HG02678 (cell line): ENCODE measurements around the gene PAM16.
"Not testable (repeated sequence)": the region's sequence is repeated elsewhere in the genome, so short reads cannot be mapped to it uniquely, and the experiment has no call there.

Source experiments
- ATAC-seq: cut with Tn5 transposase; IDR thresholded peaks from one replicate; pipeline ENCODE4 v1.9.1; 2021; ENCODE audit warnings: mild to moderate bottlenecking, moderate library complexity; ENCODE audit not compliant: unreplicated experiment

The PAM16 gene

DNA sequence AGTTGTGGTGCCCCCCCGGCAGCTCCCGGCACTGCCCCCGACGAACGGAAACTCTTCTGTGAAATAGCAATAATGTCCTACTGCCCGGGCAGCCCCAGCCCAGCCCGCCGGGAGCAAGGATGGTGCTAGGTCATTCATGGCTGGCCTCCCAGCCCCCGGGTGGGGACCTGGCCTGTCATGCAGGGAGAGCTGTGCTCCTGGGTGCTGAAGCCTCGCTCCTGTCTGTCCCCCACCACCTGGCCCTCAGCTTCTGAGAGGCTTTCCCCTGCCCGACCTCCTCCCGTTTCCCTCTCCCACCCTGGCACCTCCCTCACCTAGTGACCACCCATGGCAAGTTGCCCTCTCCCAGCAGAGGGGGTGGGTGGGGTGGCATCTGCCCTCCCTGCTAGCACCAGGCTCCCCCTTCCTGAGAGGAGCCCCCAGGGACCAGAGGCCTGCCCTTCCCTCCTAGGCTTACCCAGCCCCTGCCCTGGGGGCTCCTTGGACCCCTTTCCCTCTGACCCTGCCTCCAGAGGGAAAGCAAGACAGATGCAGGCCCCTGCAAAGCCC lies 13.5 kb downstream of the PAM16 start:
- no peak for ATAC-seq

DNA sequence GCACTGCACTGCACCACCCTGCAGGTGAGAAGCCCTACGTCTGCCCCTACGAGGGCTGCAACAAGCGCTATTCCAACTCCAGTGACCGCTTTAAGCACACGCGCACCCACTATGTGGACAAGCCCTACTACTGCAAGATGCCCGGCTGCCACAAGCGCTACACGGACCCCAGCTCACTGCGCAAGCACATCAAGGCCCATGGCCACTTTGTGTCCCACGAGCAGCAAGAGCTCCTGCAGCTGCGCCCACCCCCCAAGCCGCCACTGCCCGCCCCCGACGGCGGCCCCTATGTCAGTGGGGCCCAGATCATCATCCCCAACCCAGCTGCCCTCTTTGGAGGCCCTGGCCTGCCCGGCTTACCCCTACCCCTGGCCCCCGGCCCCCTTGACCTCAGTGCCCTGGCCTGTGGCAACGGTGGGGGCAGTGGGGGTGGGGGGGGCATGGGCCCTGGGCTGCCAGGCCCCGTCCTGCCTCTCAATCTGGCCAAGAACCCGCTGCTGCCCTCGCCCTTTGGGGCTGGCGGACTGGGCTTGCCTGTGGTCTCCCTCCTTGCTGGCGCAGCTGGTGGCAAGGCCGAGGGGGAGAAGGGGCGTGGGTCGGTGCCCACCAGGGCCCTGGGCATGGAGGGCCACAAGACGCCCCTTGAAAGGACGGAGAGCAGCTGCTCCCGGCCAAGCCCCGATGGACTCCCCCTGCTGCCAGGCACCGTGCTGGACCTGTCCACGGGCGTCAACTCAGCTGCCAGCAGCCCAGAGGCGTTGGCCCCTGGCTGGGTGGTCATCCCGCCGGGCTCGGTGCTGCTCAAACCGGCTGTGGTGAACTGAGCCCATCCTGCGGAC lies 14.2 kb downstream of the PAM16 start:
- ATAC-seq = no peak

DNA sequence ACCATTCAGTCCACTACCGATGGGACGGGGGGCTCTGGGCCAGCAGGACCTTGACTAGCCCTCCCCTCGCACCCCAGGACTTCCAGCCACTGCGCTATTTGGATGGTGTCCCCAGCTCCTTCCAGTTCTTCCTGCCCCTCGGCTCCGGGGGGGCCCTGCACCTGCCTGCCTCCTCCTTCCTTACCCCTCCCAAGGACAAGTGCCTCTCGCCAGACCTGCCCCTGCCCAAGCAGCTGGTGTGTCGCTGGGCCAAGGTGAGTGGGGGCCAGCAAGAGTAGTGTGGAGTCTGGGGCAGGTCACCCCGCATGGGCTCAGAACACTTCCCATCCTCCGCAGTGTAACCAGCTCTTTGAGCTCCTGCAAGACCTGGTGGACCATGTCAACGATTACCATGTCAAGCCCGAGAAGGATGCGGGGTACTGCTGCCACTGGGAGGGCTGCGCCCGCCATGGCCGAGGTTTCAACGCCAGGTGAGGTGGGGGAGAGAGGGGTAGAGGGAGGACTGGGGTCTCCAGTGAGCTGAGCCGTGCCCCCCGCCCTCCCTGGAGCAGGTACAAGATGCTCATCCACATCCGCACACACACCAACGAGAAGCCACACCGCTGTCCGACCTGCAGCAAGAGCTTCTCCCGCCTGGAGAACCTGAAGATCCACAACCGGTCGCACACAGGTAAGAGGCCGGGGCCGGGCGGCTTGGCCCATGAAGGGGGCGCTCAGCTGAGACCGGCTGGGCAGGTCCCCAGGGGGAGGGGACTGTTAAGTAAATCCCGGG lies 16.2 kb downstream of the PAM16 start:
- ATAC-seq = no peak

DNA sequence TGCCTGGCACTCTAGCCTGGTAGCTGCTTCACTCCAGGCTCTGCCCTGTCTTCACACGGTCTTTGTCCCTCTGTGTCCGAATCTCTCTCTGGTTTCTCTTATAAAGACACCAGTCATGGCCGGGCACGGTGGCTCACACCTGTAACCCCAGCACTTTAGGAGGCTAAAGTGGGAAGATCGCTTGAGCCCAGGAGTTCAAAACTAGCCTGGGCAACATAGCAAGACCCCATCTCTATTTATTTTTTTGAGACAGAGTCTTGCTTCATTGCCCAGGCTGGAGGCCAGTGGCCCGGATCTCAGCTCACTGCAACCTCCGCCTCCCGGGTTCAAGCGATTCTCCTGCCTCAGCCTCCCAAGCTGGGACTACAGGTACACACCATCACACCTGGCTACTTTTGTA lies 17.4 kb downstream of the PAM16 start:
- not testable (repeated sequence) for ATAC-seq

DNA sequence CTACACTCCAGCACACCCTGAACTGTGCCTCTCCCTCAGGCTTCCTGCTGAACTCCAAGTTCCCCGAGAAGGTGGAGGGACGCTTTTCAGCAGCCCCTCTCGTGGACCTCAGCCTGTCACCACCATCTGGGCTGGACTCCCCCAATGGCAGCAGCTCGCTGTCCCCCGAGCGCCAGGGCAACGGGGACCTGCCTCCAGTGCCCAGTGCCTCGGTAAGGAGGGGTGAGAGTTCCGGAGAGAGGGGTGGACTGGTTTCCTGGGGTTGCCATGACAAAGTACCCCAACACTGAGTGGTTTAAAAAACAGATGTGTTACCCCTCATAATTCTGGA lies 17.8 kb downstream of the PAM16 start:
- ATAC-seq = no peak

DNA sequence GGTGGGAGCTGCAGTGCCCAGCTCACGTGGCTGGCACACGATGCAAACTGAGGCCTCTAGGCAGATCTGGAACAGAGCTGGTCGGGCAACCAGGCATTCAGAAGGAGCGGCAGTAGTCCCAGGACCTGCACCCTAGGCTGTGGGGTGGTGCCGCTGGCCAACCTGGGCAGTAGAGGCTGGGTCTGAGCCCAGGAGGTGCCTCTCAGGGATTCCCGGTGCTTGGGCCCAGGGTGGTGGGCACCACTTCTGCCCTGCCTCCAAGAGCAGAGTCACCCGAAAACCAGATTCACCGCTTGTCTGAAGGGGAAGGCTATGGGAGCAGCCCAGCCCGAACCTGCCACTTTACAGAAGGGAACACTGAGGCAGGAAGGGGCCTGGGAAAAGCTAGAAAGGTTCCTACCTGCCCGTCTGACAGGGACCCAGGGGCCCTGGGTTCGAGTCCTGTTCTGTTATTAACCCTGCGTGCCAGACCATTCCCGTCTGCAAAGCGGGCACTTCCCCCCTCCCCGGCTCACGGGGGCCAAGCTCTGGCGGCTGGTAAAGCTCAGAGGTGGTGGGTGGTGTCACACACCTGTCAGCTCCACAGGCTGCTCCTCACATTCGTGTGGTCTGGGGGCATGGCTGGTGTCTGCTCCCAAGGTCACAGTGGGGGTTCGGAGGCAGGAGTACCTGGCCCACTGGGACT lies 18.4 kb downstream of the PAM16 start:
- ATAC-seq = no peak

DNA sequence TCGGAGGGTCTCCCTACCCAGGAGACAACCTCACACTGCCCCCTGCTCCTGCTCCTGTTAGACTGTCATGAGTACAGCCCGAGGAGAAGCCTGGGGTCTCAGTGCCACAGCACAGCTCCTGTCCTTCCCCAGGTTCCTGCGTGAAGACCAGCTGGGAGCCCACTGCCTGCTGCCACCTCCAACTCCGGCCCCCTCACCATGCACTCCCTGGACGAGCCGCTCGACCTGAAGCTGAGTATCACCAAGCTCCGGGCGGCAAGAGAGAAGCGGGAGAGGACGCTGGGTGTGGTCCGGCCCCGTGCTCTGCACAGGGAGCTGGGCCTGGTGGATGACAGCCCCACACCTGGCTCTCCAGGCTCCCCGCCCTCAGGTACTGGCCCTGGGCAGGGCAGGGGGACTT lies 19.0 kb downstream of the PAM16 start:
- ATAC-seq = no peak

DNA sequence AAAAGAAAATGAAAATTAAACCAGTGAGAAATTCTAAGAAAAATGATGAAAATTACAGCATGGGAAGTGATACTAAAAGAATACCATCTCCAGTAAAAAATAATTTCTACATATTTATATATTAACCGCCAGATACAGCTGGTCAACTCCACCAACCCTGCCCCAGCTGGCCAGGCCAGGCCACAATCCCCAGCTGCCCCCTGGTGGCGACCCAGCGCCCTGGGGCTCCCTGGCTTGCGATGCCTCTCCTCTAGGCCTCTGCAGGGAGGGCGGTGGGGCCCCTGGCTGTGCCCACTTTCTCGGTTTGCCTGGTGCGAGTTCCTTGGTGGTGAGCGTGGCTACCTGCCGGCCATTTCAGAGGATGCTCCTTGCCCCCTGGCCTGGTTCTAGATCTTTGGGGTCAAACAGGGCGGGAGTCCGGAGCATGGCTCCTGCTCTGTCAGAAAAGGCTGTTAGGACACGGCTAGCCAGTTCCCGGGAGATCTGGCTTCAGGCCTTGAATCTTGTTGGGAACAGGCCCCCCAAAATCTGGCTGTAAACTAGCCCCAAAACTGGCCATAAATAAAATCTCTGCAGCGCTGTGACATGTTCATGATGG lies 20.7 kb downstream of the PAM16 start:
- peak; percentile 43 for ATAC-seq

DNA sequence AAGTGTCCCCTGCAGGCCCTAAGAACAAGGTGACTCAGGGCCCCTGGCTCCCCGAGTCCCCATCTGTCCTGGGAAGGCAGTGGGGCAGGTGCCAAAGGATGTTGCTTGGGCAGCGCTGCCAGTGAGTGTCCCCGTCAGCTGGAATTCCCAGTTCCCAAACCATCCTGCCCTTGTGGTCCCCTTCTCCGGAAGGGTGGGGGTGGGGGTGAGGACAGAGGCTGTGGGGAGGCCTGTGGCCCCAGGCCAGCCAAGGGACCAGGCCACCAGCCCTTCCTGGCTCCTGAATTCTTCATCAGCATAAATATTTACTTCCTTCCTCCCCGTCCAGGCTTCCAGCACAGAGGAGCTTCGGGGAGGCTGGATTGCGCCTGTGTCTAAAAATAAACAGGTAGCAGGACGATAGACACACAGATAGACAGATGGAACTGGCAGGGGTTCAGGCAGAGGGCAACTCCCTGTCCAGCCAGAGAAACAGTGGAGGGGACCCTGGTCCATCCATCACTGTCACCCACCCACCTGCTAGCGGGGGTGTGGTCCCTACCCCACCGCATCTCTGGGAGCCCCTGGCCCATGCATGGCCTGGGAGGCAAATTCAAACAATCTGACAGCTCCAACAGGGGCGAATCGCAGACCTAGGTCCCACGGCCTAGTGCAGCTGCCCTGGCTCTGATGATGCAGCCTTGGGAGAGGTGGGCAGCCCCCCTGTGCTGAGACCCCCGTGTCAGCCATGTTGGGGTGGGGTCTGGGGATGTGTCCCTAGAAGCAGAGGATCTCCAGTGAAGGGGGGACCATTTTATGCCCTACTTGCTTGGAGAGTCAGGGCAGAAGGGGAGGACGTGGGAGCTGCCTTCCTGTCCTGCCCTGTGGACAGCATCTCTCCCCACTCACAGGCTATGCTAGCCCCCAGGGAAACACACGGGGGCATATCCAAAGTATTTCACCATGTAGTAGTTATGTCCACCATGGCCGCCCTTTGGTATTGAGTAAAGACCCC lies 22.0 kb downstream of the PAM16 start:
- ATAC-seq = no peak

DNA sequence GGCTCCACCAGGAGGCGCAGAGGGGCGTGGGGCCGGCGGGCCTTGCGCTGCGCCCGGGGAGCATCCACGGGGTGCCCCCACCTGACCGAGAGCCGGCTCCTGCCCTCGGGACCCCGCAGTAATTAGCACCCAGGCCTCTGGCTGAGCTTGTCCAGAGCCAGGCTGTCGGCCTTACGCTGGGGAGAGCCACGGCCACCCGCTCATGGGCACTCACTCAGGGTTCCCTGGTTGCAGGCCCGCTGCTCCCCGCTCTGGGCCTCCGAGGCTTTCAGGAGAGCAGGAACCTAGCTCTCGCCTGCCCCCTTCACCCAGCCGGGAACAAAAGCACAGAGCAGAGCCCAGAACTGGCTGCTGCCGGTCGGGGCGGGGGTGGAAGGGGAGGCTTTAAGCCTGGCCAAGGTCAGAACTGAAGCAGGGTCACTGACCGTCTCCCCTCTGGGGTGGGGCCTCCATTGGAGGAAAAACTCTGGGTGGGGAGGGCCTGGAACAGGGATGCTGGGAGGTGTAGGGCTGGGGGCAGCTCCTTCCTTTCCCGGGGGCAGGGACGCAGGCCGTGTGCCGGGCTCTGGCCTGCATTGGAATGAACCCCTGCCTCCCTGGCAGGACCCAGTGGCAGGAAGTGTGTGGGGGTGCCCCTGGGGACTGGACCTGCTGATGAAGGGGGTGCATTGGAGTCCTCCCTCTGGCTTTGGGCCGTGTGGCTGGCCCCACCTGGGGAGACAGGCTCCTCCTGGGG lies 22.9 kb downstream of the PAM16 start:
- ATAC-seq = no peak

DNA sequence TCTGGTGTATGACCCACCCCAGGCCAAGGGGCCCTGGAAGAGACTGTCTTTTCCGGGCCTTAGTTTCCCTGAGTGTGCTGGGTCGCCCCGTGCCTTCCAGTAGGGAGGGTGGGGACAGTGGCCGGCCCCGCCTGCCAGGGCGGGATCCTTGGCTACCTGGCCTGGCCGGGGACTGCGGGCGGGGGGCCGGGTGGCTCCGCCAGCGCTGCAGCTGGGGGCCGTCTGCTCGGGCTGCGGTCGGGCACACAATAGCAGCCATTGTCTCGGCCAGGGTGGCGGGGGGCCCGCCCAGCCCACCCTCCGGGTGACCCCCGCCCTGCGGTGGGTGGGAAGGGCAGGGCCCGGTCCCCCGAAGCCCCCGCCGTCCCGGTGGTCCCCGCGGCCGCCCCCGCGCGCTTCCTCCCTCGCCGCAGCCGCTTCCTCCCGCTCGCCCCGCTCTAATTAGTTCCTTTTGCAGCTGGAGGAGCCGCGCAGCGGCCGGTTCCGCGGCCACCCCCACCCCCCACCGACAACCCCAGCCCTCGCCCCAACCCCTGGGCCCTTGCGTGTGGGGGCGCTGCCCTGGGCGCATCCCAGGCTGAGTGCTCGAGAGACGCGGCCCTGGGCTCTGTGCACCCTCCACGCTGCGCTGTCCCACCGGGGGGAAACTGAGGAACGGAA lies 23.6 kb downstream of the PAM16 start:
- no peak for ATAC-seq

DNA sequence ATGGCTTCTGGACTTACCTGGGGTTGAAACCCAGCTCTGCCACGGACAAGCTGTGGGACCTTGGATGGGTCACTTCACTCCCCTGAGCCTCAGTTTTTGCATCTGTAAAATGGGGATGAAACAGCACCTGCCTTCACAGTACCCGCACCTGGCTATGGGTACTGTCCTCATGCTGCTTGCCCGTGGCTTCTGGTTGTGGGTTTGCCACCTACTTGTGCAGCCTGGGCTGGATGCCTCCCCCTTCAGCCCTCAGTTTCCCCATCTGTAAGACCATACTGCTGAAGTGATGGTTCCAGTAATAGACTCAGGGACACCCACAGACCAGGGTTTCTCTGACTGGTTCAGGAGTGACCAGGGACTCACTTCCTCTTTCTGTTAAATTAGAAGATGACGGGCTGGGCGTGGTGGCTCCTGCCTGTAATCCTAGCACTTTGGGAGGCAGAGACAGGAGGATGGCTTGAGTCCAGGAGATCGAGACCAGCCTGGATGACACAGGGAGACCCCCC lies 25.8 kb downstream of the PAM16 start:
- no peak for ATAC-seq

DNA sequence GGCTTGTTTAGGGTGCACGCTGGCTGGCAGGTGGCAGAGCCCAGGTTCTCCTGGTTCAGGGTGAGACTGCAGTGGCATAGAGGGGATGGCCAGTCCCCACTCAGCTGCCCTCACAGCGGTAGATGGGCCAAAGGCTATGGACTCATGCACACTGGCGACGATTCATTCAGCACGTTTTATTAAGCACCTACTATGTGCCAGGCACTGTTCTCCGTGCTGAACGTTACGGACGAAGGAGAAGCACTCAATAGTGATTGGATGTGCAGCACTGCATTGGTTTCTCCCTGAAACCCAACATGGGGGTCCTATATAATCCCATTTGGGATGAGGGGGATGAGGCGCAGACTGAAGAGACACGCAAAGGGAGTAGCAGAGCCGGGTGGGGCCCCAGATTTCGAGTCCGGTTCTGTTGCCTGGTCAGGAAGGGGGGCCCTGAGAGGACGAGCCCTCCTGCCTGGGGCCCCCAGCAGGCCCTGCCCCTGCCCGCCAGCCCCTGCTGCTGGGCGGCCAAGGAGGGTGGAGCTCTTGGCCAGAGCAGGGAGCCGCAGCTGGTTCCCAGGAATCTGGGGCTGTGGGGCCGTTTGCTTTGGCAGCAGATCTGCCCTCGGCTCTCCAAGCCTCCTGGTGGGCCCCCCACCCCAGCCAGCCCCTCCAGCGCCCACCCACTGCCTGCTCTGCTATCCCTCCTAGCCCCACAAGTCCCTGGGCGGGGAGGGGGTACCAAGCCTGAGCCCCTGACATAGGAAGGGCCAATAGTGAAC lies 26.4 kb downstream of the PAM16 start:
- ATAC-seq = no peak

DNA sequence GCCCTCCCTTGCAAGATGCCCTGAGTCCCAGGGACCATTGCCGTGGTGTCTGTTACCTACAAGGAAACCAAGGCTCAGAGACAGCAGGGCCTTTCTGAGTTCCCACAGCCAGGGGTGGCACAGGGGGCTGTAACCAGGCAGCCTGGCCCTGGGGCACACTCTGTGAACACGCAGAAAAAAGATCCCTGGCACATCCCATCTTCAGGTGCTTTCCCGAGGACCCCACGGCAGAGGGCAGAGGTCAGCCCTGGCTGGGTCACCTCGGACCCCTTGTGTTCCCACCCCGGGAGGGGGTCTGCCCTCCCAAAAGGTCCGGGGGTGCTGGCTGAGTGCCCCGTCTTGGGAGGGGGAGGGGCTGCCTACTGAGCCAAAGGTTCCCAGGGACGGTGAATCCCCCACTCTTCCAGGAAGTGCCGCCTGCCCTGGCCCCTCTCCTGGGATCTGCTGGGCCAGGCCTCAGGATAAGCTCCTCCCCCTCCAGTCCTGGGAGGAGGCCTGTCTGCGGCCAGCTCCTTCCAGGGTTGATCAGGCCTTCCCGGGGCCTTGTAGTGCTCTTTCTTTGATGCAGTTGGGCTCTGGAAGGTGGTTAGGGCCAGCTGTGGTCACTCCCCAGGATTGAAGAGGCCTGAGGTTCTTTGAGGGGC lies 27.2 kb downstream of the PAM16 start:
- ATAC-seq = no peak

DNA sequence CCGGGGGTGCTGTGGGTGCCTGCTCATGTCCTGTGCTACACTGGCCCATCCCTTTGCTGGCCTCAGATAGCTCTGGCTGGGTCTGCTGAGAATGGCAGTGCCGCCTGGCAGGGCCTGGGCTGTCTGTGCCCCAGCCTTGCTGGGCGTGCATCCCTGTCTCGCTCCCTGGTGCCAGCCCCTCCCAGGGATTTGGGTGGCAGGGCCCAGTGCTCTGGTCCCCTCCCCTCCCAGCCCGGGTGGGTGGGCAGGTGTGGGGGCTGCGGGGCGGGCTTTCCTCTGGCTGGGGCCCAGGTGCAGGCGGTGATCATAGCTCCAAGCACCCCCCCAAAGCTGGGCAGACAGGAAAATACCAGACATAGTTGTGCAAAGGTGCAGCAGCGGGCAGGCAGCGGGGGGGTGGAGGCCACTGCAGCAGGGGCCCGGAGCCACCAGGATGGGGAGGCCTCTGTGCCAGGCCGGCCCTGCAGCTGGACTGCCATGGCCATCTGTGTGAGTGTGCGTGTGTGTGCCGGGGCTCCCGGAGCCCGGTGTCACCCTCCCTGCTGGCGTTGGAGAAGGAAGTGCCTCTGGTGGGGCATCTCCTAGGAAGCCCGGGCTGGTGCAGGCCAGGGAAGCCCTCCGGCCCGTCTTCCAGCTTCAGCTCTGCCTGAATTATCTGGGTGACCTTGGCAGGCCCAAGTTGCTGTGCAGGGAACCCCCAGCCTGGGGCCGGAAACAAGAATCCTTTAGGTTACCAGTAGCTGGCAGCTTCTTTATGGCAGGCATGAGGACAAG lies 27.9 kb downstream of the PAM16 start:
- ATAC-seq = no peak
